ENCODE measurements around the gene ANKRD31.

Gene ANKRD31

DNA sequence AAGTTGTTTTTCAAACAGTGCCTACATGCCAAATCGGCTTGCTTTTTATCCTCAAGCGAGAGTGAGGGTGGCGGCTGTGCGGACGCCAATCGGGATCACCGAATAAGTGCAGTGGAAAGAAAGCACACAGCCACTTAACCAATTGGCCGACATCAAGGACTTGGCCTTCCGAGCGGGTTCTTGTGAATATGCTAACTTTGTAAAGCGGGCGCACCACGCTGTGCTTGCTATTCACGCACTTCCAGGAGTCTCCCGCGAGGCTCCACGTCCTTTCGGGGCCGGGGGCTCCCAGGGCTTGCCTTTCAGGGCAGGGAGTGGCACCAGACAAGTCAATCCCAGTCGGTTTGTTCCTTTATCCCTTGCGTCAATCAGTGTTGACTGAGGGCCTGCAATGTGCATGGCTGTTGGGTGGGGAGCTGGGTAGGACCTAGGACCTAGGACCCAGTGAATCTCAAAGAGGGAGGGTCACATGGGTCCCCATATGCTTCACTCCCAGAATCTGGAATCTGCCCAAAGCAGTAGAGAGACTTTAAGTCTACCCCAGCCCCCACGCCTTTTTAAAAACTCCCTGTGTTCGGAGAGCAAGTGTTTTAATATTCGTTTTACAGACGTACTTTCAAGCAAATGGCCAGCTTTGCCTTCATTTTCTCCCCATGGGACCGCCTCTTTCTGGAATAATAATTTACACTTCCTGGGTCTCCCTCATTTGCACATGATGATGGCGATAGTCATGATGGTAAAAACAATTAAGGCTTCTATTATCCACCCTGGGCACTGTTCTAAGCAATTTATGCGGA lies 182.3 kb downstream of the ANKRD31 start:
- DNase-seq: no peak

- peak; percentile 53 for DNase-seq
Measured at GRCh38 chr5:75053304-75054133, 183.2 kb downstream of the ANKRD31 start.

DNA sequence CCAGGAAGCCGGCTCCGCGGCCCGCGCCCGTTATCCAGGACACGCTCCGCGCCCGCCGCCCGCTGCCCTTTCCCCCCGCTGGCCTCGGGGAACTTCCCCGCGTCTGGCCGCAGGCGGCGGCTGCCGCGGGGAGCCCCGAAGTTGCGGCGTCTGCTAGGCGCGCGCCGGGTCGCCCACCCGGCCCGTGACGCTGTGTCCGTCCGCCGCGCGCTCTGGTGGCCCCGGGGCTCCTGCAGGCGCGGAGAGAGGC lies 183.7 kb downstream of the ANKRD31 start:
- DNase-seq: peak; percentile 31

GRCh38 chr5:75052192-75053053 lies 184.3 kb downstream of the ANKRD31 start, which contains the start of gene GCNT4:
Gene GCNT4, minus strand, starts transcription at chr5:75052558. Its CDS starts 22,521 bp downstream, at chr5:75030037.
- DNase-seq: peak; percentile 12

GRCh38 chr5:75051217-75051751 lies 185.4 kb downstream of the ANKRD31 start:
- peak; percentile 20 for DNase-seq

DNA sequence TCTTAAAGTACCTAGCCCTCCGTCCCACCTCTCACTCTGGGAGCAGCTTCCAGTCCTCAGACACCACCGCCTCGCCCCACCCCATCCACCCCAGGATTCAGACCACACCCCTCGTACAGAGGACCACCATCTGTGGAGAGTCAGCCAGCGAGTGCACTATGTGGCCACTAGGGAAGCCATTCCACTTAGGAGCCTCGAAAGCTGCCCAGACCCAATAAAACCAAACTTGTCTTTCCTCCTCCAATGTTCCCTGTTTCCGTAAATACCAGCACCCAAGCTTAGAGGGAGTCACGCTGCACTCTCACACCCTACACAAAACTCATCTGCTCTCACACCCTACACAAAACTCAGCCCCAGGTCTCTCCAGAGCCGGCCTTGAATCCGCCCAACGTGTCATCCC lies 186.3 kb downstream of the ANKRD31 start:
- no peak for DNase-seq

GRCh38 chr5:75049456-75050351 lies 187.0 kb downstream of the ANKRD31 start:
- peak; percentile 60 for DNase-seq

DNA sequence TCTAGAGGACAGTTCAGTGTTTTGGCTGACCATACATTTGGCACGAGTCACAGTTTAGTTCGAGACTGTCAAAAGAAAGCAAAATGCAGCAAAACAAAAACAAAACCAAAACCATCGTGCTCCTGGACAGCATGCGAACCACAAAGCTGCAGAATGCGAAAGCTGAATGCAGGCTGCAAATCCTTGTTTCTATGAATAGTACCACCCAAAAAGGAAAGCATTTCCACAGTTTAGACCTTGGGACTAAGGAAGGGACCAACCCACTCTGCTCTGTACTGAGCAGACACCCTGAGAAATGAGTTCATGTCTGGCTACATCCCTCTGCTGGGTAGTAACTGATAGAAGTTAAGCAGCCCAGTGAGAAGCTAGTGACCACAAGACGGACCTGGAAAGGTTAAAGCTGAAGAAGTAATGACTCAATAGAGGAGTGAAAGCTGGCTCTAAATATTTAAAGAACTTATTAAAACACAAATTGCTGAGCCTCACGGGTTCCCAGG lies 188.2 kb downstream of the ANKRD31 start:
- no peak for DNase-seq

GRCh38 chr5:75047356-75047755 lies 189.3 kb downstream of the ANKRD31 start:
- no peak for DNase-seq

GRCh38 chr5:75046366-75047142 lies 190.1 kb downstream of the ANKRD31 start:
- no peak for DNase-seq

- DNase-seq: no peak
Measured at GRCh38 chr5:75045071-75045470, 191.6 kb downstream of the ANKRD31 start.

DNA sequence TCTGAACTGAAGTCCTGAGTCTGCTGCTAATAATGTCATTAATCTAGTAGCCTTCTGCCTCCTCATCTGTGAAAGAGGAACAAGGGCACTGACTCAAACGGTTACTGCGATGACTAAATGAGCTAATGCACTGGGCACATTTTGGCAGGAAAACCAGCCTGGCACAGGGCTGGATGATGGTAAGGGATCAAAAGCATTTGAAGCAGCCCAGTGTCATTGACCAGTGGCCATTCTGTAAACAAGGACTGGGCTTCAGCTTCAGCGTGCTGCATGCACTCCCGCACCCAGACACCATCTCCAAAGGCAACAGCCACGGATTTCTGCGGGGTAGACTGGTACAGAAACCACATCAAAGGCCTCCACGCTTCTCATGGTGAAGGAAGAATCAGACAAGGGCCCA lies 192.3 kb downstream of the ANKRD31 start:
- no peak for DNase-seq

DNA sequence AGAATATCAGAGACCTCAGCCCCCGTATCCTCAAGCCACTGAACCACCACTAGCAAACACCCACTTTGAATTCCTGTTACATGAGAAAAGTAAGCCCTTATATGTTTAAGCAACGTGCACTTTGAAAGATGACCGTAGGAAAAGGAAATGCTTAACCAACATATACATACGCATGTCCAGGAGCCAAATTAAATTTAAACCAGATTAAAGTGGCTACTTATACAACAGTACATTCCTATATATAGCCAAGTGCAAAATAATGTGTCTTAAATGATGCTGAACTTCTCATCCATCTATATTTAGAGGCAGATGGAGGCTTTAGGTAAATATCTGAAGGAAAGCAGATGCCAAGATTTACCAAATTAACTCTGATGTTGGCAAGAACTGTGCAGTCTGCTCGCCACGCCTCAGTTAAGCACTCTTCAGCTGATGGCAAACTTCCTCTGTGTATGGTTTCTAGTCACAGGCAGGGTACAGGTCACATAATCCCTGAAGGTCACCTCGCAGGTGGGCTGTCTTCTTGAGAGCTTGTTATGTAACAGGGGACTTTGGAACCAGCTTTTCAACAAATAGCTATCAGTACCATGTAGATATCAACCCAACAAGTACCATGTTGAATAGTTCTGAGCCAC lies 192.9 kb downstream of the ANKRD31 start:
- DNase-seq: no peak

DNA sequence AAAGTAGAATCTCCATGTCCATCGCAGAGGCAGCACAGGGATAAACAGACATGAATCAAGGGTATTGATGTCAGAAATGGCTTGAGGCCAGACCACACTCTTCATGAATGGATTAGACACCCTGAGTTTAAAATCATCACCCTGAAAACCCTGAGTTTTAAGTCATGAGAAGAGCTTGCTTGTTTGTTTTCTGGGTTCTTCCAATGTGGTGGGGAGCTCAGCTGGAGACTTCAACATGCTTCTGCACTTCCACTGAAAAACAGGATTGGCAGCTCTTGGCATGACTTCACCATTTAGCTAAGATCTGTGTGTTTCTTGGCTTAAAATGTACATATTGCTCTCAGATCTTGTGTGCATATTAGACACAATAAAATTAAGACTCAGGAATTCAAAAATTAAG lies 194.2 kb downstream of the ANKRD31 start:
- no peak for DNase-seq

GRCh38 chr5:75040973-75041372 lies 195.7 kb downstream of the ANKRD31 start:
- no peak for DNase-seq

DNA sequence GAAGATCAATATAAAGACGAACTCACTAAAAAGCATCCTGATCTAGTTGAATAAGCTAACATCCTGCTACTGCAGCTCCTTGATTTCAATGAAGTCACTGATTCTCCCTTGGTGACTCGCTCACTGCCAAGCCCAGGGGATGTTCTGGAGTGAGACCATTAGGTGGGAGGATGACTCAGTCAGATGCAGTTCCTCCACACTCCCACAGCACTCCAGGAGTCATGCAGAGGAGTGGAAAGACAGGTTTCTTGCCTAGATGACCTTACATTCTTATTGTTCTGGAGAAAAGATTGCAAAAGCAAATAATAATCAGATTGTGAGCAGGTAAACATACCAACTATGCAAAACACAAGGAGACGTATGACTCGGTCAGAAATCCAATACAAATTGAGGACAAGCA lies 199.6 kb downstream of the ANKRD31 start:
- no peak for DNase-seq

- peak; percentile 34 for DNase-seq
Measured at GRCh38 chr5:75034137-75034739, 202.4 kb downstream of the ANKRD31 start.

DNA sequence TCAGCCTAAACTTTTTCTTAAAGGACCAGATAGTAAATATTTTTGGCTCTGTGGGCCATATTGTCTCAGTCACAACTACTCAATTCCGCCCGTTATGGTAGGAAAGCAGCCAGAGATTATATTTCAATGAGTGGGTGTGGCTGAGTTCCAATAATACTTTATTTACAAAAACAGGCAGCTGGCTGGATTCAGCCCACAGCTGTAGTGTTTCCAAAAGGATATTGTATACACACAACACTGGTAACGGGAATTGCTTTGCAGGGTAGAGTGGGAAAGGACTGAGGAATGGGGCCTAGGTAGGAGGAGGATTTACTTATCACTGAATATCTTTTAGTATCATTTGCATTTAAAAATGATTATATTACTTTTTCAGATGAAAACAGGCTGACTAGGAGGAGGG lies 205.3 kb downstream of the ANKRD31 start:
- DNase-seq: no peak

GRCh38 chr5:75028090-75028489 lies 208.6 kb downstream of the ANKRD31 start:
- no peak for DNase-seq
